Esophagus squamous epithelium (tissue), 5 donors: ENCODE data around the gene RAMP3. TPM values are rescaled to one million over a fixed set of nuclear protein-coding genes. Genes with fewer than 3 reads are reported as not detected.

Experiments used
- DNase-seq: peaks from one replicate; lab custom pipeline; 2025; lab: John Stamatoyannopoulos, UW
- H3K27ac ChIP-seq, 4 donors: fragments of 200-600 bp; sonication (generic); one replicate each; pipeline ENCODE4 v1.5.1; 2016 to 2019; ENCODE audit warnings: mild to moderate bottlenecking in 1 of 4
- H3K27me3 ChIP-seq, 4 donors: fragments of 200-600 bp; sonication (generic); 1 replicate in 3 of 4; 2 replicates in 1 of 4; pipeline versions ENCODE4 v1.5.1 to v1.6.0; 2017 to 2021; ENCODE audit warnings: antibody characterized with exemption in 1 of 4
- H3K36me3 ChIP-seq, 3 donors: fragments of 200-600 bp; sonication (generic); one replicate each; pipeline ENCODE4 v1.5.1; 2016 to 2019
- H3K4me1 ChIP-seq, 3 donors: fragments of 200-600 bp; sonication (generic); one replicate each; pipeline ENCODE4 v1.5.1; 2017 to 2019
- H3K4me3 ChIP-seq, 4 donors: fragments of 200-600 bp; sonication (generic); 1 replicate in 3 of 4; 2 replicates in 1 of 4; pipeline ENCODE4 v1.5.1; 2016 to 2019; ENCODE audit warnings: mild to moderate bottlenecking in 2 of 4, moderate library complexity in 1 of 4
- H3K9me3 ChIP-seq, 3 donors: fragments of 200-600 bp; sonication (generic); one replicate each; pipeline ENCODE4 v1.5.1; 2016 to 2019
- CTCF ChIP-seq, 6 experiments: fragments of 450-650 bp in 4 of 6; fragments of 200-600 bp in 2 of 6; sonication (generic) in 2 of 6; IDR thresholded peaks; one replicate each; pipeline ENCODE4 v1.5.1; 2016 to 2019; ENCODE audit warnings: antibody characterized with exemption in 6 of 6, mild to moderate bottlenecking in 4 of 6, moderate library complexity in 4 of 6
- POLR2A ChIP-seq, 4 donors: fragments of 450-650 bp; IDR thresholded peaks; one replicate each; pipeline ENCODE4 v1.6.1; 2017; ENCODE audit warnings: antibody characterized with exemption in 4 of 4, mild to moderate bottlenecking in 4 of 4, moderate library complexity in 3 of 4
- WGBS, 2 donors: methylation state at CpG; one replicate each; pipeline ENCODE4 v1.1.5; 2018; 5-methylcytosine and 5-hydroxymethylcytosine counted together
- intact Hi-C: fragments of 100-400 bp; cut with DNase I; formaldehyde crosslinking; loops from one replicate; pipeline ENCODE4 v1.15.0; 2022
- total RNA-seq, 4 donors: library from RNA; depleted of rRNA; stranded (reverse); fragments of >200 nt; gene quantifications; one replicate each; pipeline ENCODE4 v1.1.0, GENCODE V29; 2016
- donor health status: DM: yes; HTN: yes; CAD: no.

The RAMP3 gene
- total RNA-seq, 4 donors from 2014 or later: 7.1 to 35.9 (median 13.2) TPM

GRCh38 chr7:45216622-45217165, 59.1 kb downstream of the RAMP3 start:
- Histone ChIP-seq H3K4me1 (no peaks in the 10 kb centered on the region), H3K4me3 (no peak overlapping the region), H3K27me3 (peaks cover 0 to 51% (median 0%) of the 10 kb centered on the region in 4 donors), H3K9me3 (no peaks in the 10 kb centered on the region), H3K27ac (no peak overlapping the region), H3K36me3 (no peaks in the 10 kb centered on the region)
- WGBS, 2 donors: 67 to 77% methylated on average over 6 to 8 of the region's 11 CpGs
- TF ChIP-seq CTCF (IDR thresholded peaks at IDR 0.05): no peak
- TF ChIP-seq POLR2A (IDR thresholded peaks at IDR 0.05): no peak
- intact Hi-C loops: no loop called here
- DNase-seq: no peak

GRCh38 chr7:45217358-45217757, 59.8 kb downstream of the RAMP3 start:
- 81% methylated on average over 6 of the region's 6 CpGs; no CpG with 5 or more reads in 1 of the 2 donors for WGBS, 2 donors
- no peak overlapping the region for H3K4me3 ChIP-seq
- H3K4me1 ChIP-seq: no peaks in the 10 kb centered on the region
- no peaks in the 10 kb centered on the region for H3K9me3 ChIP-seq
- H3K27me3 ChIP-seq: peaks cover 0 to 50% (median 0%) of the 10 kb centered on the region in 4 donors
- TF ChIP-seq POLR2A (IDR thresholded peaks at IDR 0.05) (no peak), CTCF (IDR thresholded peaks at IDR 0.05) (peak in 1 of 6 experiments; percentile 7)
- DNase-seq: no peak
- no peak overlapping the region for H3K27ac ChIP-seq
- intact Hi-C loops: no loop called here
- no peaks in the 10 kb centered on the region for H3K36me3 ChIP-seq

GRCh38 chr7:45219130-45219529, 61.5 kb downstream of the RAMP3 start:
- no peak for TF ChIP-seq POLR2A (IDR thresholded peaks at IDR 0.05)
- DNase-seq: no peak
- H3K27me3 ChIP-seq: peaks cover 0 to 36% (median 0%) of the 10 kb centered on the region in 4 donors
- WGBS, 2 donors: 64 to 79% methylated on average over 12 of the region's 12 CpGs
- H3K4me3 ChIP-seq: no peak overlapping the region
- no peaks in the 10 kb centered on the region for H3K9me3 ChIP-seq
- H3K27ac ChIP-seq: no peak overlapping the region
- no peaks in the 10 kb centered on the region for H3K4me1 ChIP-seq
- no peaks in the 10 kb centered on the region for H3K36me3 ChIP-seq
- intact Hi-C loops: no loop called here

GRCh38 chr7:45219801-45220435, 62.3 kb downstream of the RAMP3 start:
- H3K27ac ChIP-seq: no peak overlapping the region
- WGBS, 2 donors: 49 to 64% methylated on average over 4 to 8 of the region's 8 CpGs
- H3K36me3 ChIP-seq: no peaks in the 10 kb centered on the region
- no peak overlapping the region for H3K4me3 ChIP-seq
- no peak for DNase-seq
- TF ChIP-seq CTCF (IDR thresholded peaks at IDR 0.05) (no peak), POLR2A (IDR thresholded peaks at IDR 0.05) (no peak)
- intact Hi-C loops: no loop called here
- no peaks in the 10 kb centered on the region for H3K4me1 ChIP-seq
- peaks cover 0 to 29% (median 0%) of the 10 kb centered on the region in 4 donors for H3K27me3 ChIP-seq
- H3K9me3 ChIP-seq: no peaks in the 10 kb centered on the region

- TF ChIP-seq POLR2A (IDR thresholded peaks at IDR 0.05): no peak
- TF ChIP-seq CTCF (IDR thresholded peaks at IDR 0.05): no peak
- Histone ChIP-seq H3K9me3 (no peaks in the 10 kb centered on the region), H3K27ac (no peak overlapping the region), H3K4me3 (no peak overlapping the region), H3K36me3 (no peaks in the 10 kb centered on the region), H3K27me3 (peaks cover 0 to 18% (median 0%) of the 10 kb centered on the region in 4 donors), H3K4me1 (no peaks in the 10 kb centered on the region)
- intact Hi-C loops: no loop called here
- WGBS, 2 donors: 59 to 65% methylated on average over 9 to 11 of the region's 11 CpGs
- DNase-seq: no peak
These were observed 63.4 kb downstream of the RAMP3 start for GRCh38 chr7:45220846-45221618.
